HCT116 (cell line): ENCODE data around the gene FAM13A. TPM values are rescaled to one million over a fixed set of nuclear protein-coding genes. Genes with fewer than 3 reads are reported as not detected.

ENCODE experiments used
- ATAC-seq: fragments of 200-7000 bp; cut with Tn5 transposase; 2 replicates; pipeline ENCODE4 v1.9.1; 2020; ENCODE audit warnings: mild to moderate bottlenecking, moderate library complexity
- BruUV-seq: library from RNA; stranded (reverse); fragments of 400-500 nt; replicated peaks from 2 replicates; lab custom pipeline; 2021; lab: Mats Ljungman, UMichigan
- CTCF ChIA-PET: fragments of 300-600 bp; sonication (Branson Sonifier 250); formaldehyde crosslinking; loops from one replicate; lab custom pipeline; 2021; ENCODE audit warnings: antibody characterized with exemption; lab: Charles Lee
- POLR2A ChIA-PET: fragments of 300-600, 350-600 bp; sonication (Branson Sonifier 250); formaldehyde crosslinking; loops from one replicate; lab custom pipeline; 2021; ENCODE audit warnings: antibody characterized with exemption; lab: Charles Lee
- RAD21 ChIA-PET, 2 experiments: fragments of 300-600 bp; sonication (Branson Sonifier 250); formaldehyde crosslinking; loops; one replicate each; lab custom pipeline; 2023; ENCODE audit warnings: low total read pairs in 2 of 2; ENCODE audit not compliant: uncharacterized antibody in 2 of 2, unreplicated experiment in 2 of 2, low non-redundant PET in 1 of 2; lab: Charles Lee
- DNase-seq: peaks from one replicate; pipeline ENCODE4 v3.0.0-alpha.2; 2010; ENCODE audit warnings: low read depth, low spot score
- H2AFZ ChIP-seq: fragments of 200-600 bp; shearing (Covaris generic), sonication (generic); 2 replicates; pipeline ENCODE4 v1.6.1; 2017; ENCODE audit warnings: low read depth, mixed run types, mixed read lengths, antibody characterized with exemption, low read length; ENCODE audit not compliant: poor library complexity, severe bottlenecking
- H3K27ac ChIP-seq: 2 replicates; pipeline ENCODE4 v1.5.1; 2012; ENCODE audit warnings: low read depth, low read length
- H3K27me3 ChIP-seq: fragments of 200-600 bp; sonication (generic); 2 replicates; pipeline ENCODE4 v1.6.1; 2016; ENCODE audit warnings: mixed run types, low read length, mixed read lengths; ENCODE audit not compliant: insufficient read depth
- H3K36me3 ChIP-seq, 2 experiments: fragments of 200-500 bp in 1 of 2; fragments of 200-600 bp in 1 of 2; sonication (Bioruptor generic) in 1 of 2; sonication (generic) in 1 of 2; 2 replicates each; pipeline versions ENCODE4 v1.5.1 to v1.6.1; 2014 to 2016; ENCODE audit warnings: low read length in 2 of 2, inconsistent platforms in 1 of 2, mixed read lengths in 1 of 2, mixed run types in 1 of 2; ENCODE audit not compliant: insufficient read depth in 2 of 2, control insufficient read depth in 1 of 2
- H3K4me1 ChIP-seq, 2 experiments: fragments of 200-600 bp in 1 of 2; sonication (generic) in 1 of 2; 2 replicates each; pipeline versions ENCODE4 v1.5.1 to v1.6.1; 2012 to 2017; ENCODE audit warnings: low read length in 2 of 2, inconsistent platforms in 1 of 2, mild to moderate bottlenecking in 1 of 2, mixed read lengths in 1 of 2, mixed run types in 1 of 2, moderate library complexity in 1 of 2; ENCODE audit not compliant: insufficient read depth in 2 of 2, control insufficient read depth in 1 of 2
- H3K4me2 ChIP-seq: fragments of 200-600 bp; sonication (generic); 2 replicates; pipeline ENCODE4 v1.6.1; 2017; ENCODE audit warnings: mixed run types, low read length, mixed read lengths
- H3K4me3 ChIP-seq, 2 experiments: fragments of 200-600 bp in 1 of 2; sonication (generic) in 1 of 2; replicated peaks in 1 of 2; 2 replicates each; pipeline ENCODE4 v1.5.1; 2011 to 2016; ENCODE audit warnings: low read length in 2 of 2, control low read depth in 1 of 2, low read depth in 1 of 2, mild to moderate bottlenecking in 1 of 2, mixed read lengths in 1 of 2, mixed run types in 1 of 2
- H3K79me2 ChIP-seq: fragments of 200-600 bp; sonication (generic); 2 replicates; pipeline ENCODE4 v1.6.1; 2017; ENCODE audit warnings: mild to moderate bottlenecking, mixed run types, low read length, moderate library complexity, mixed read lengths; ENCODE audit not compliant: insufficient read depth
- H3K9ac ChIP-seq: fragments of 200-600 bp; sonication (generic); 2 replicates; pipeline ENCODE4 v1.6.1; 2016; ENCODE audit warnings: low read length, mixed read lengths
- H3K9me2 ChIP-seq: fragments of 200-600 bp; sonication (generic), shearing (Covaris generic); 2 replicates; pipeline ENCODE4 v1.6.1; 2017; ENCODE audit warnings: mixed run types, mild to moderate bottlenecking, moderate library complexity; ENCODE audit not compliant: insufficient read depth
- H3K9me3 ChIP-seq, 2 experiments: fragments of 200-500 bp in 1 of 2; fragments of 200-600 bp in 1 of 2; sonication (Bioruptor generic) in 1 of 2; sonication (generic) in 1 of 2; 2 replicates each; pipeline ENCODE4 v1.6.1; 2014 to 2017; ENCODE audit warnings: low read length in 2 of 2, mixed read lengths in 2 of 2, inconsistent platforms in 1 of 2, low read depth in 1 of 2, mild to moderate bottlenecking in 1 of 2, mixed run types in 1 of 2, moderate library complexity in 1 of 2; ENCODE audit not compliant: control insufficient read depth in 1 of 2, insufficient read depth in 1 of 2
- H4K20me1 ChIP-seq: fragments of 200-600 bp; sonication (generic), shearing (Covaris generic); 2 replicates; pipeline ENCODE4 v1.6.1; 2017; ENCODE audit warnings: mixed run types, mild to moderate bottlenecking, moderate library complexity; ENCODE audit not compliant: insufficient read depth
- ATF3 ChIP-seq: IDR thresholded peaks from 2 replicates; pipeline ENCODE4 v1.6.1; 2012
- CBX3 ChIP-seq: IDR thresholded peaks from 2 replicates; pipeline ENCODE4 v1.6.1; 2012; ENCODE audit warnings: low read depth
- CEBPB ChIP-seq: IDR thresholded peaks from 2 replicates; pipeline ENCODE4 v1.6.1; 2012; ENCODE audit warnings: low read depth
- FOSL1 ChIP-seq: IDR thresholded peaks from 2 replicates; pipeline ENCODE4 v1.6.1; 2012; ENCODE audit warnings: low read depth
- JUND ChIP-seq: IDR thresholded peaks from 2 replicates; pipeline ENCODE4 v1.6.1; 2012
- MAX ChIP-seq: IDR thresholded peaks from 2 replicates; pipeline ENCODE4 v1.6.1; 2012
- POLR2A ChIP-seq: IDR thresholded peaks from 2 replicates; pipeline ENCODE4 v1.7.0; 2011; ENCODE audit warnings: borderline replicate concordance; ENCODE audit not compliant: insufficient read depth, insufficient read length; ENCODE audit errors: extremely low read depth
- POLR2AphosphoS5 ChIP-seq: IDR thresholded peaks from 2 replicates; pipeline ENCODE4 v1.6.1; 2011; ENCODE audit warnings: mild to moderate bottlenecking, low read depth, low read length, moderate library complexity
- REST ChIP-seq: IDR thresholded peaks from 2 replicates; pipeline ENCODE4 v1.6.1; 2012; ENCODE audit warnings: low read depth
- SP1 ChIP-seq: IDR thresholded peaks from 2 replicates; pipeline ENCODE4 v1.6.1; 2012; ENCODE audit warnings: low read depth
- SRF ChIP-seq: IDR thresholded peaks from 2 replicates; pipeline ENCODE4 v1.6.1; 2012; ENCODE audit warnings: low read depth
- TCF7L2 ChIP-seq: IDR thresholded peaks from 2 replicates; pipeline ENCODE4 v1.7.0; 2011; ENCODE audit warnings: borderline replicate concordance, inconsistent platforms; ENCODE audit not compliant: insufficient read depth, insufficient read length; ENCODE audit errors: extremely low read depth
- YY1 ChIP-seq: IDR thresholded peaks from 2 replicates; pipeline ENCODE4 v1.6.1; 2011; ENCODE audit warnings: low read length, low read depth, moderate library complexity, mild to moderate bottlenecking; ENCODE audit not compliant: insufficient replicate concordance; ENCODE audit errors: extremely low read depth
- ZNF274 ChIP-seq: fragments of 200-500 bp; sonication (Bioruptor generic); IDR thresholded peaks from 2 replicates; pipeline ENCODE4 v1.6.1; 2014; ENCODE audit warnings: mild to moderate bottlenecking, low read depth, low read length, inconsistent platforms
- intact Hi-C: fragments of 100-400 bp; cut with micrococcal nuclease; formaldehyde crosslinking; loops from 2 replicates; pipeline ENCODE4 v1.10.0; 2022
- total RNA-seq: library from RNA; stranded (reverse); gene quantifications from one replicate; pipeline ENCODE4 v1.2.1, GENCODE V29; 2021; ENCODE audit not compliant: unreplicated experiment
- TF ChIP-seq, protein P1 (sequence below): IDR thresholded peaks from 2 replicates; pipeline ENCODE4 v1.6.1; 2011; ENCODE audit warnings: mild to moderate bottlenecking, low read length, moderate library complexity; ENCODE audit not compliant: insufficient replicate concordance; ENCODE audit errors: extremely low read depth
- TF ChIP-seq, protein P2 (sequence below), 3 experiments: fragments of 200-600 bp in 1 of 3; sonication (generic) in 1 of 3; IDR thresholded peaks in 2 of 3; conservative IDR thresholded peaks in 1 of 3; 2 replicates each; pipeline ENCODE4 v1.5.1; 2012 to 2017; ENCODE audit warnings: low read depth in 2 of 3, low read length in 2 of 3, antibody characterized with exemption in 1 of 3, borderline replicate concordance in 1 of 3, control low read depth in 1 of 3, mild to moderate bottlenecking in 1 of 3, mixed read lengths in 1 of 3, mixed run types in 1 of 3, moderate library complexity in 1 of 3; ENCODE audit not compliant: insufficient read depth in 1 of 3

FAM13A gene
- total RNA-seq, 1 experiment from 2014 or later, result 17.2 TPM

GRCh38 chr4:88836216-88836615 is 220.8 kb downstream of the FAM13A start:
- H3K9me2 ChIP-seq, result no peaks in the 10 kb centered on the region
- BruUV-seq, result no TSS peak

More at GRCh38 chr4:88836216-88836615, 220.8 kb downstream of the FAM13A start:
- H3K27me3 ChIP-seq, result no peaks in the 10 kb centered on the region
- H3K9ac ChIP-seq, result no peak overlapping the region
- ChIA-PET RAD21 (no interaction called here), POLR2A (no interaction called here)
- intact Hi-C loops, result no loop called here
- no peaks in the 10 kb centered on the region for H3K36me3 ChIP-seq
- H3K9me3 ChIP-seq, result no peaks in the 10 kb centered on the region
- H3K4me1 ChIP-seq, result no peaks in the 10 kb centered on the region
- TF ChIP-seq FOSL1 (no peak), ATF3 (no peak), SP1 (no peak), CBX3 (no peak), REST (no peak), TCF7L2 (no peak), CEBPB (no peak), SRF (no peak), JUND (no peak), POLR2A (no peak), MAX (no peak), ZNF274 (no peak), POLR2AphosphoS5 (no peak), YY1 (no peak)
- TF ChIP-seq, protein P1, sequence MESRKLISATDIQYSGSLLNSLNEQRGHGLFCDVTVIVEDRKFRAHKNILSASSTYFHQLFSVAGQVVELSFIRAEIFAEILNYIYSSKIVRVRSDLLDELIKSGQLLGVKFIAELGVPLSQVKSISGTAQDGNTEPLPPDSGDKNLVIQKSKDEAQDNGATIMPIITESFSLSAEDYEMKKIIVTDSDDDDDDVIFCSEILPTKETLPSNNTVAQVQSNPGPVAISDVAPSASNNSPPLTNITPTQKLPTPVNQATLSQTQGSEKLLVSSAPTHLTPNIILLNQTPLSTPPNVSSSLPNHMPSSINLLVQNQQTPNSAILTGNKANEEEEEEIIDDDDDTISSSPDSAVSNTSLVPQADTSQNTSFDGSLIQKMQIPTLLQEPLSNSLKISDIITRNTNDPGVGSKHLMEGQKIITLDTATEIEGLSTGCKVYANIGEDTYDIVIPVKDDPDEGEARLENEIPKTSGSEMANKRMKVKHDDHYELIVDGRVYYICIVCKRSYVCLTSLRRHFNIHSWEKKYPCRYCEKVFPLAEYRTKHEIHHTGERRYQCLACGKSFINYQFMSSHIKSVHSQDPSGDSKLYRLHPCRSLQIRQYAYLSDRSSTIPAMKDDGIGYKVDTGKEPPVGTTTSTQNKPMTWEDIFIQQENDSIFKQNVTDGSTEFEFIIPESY, result no peak
- TF ChIP-seq, protein P2, sequence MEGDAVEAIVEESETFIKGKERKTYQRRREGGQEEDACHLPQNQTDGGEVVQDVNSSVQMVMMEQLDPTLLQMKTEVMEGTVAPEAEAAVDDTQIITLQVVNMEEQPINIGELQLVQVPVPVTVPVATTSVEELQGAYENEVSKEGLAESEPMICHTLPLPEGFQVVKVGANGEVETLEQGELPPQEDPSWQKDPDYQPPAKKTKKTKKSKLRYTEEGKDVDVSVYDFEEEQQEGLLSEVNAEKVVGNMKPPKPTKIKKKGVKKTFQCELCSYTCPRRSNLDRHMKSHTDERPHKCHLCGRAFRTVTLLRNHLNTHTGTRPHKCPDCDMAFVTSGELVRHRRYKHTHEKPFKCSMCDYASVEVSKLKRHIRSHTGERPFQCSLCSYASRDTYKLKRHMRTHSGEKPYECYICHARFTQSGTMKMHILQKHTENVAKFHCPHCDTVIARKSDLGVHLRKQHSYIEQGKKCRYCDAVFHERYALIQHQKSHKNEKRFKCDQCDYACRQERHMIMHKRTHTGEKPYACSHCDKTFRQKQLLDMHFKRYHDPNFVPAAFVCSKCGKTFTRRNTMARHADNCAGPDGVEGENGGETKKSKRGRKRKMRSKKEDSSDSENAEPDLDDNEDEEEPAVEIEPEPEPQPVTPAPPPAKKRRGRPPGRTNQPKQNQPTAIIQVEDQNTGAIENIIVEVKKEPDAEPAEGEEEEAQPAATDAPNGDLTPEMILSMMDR (IDR thresholded peaks at IDR 0.05 in 2 of 3, conservative IDR thresholded peaks at IDR 0.05 in 1 of 3; ENCODE audit: borderline replicate concordance in 1 of 3, insufficient read depth in 1 of 3, low read depth in 2 of 3, low read length in 2 of 3), result no peak
- TF ChIP-seq, all 23 proteins: peak for 0
- Histone ChIP-seq H2AFZ (no peak overlapping the region), H3K4me2 (no peak overlapping the region), H3K4me3 (no peak overlapping the region), H4K20me1 (no peaks in the 10 kb centered on the region), H3K27ac (no peak overlapping the region), H3K79me2 (no peaks in the 10 kb centered on the region)
- no peak for DNase-seq
- CTCF ChIA-PET, result no interaction called here
- ATAC-seq, result no peak
